GM21528 (cell line): ENCODE data around the gene TRAP1.
"Not testable (repeated sequence)": the region's sequence is repeated elsewhere in the genome, so short reads cannot be mapped to it uniquely, and the experiment has no call there.

Source experiments
- ATAC-seq: cut with Tn5 transposase; IDR thresholded peaks from one replicate; pipeline ENCODE4 v1.9.1; 2021; ENCODE audit warnings: mild to moderate bottlenecking, moderate library complexity; ENCODE audit not compliant: unreplicated experiment, low FRiP score

The TRAP1 gene

GRCh38 chr16:3674513-3675295 lies 42.6 kb downstream of the TRAP1 start:
- ATAC-seq: no peak

- ATAC-seq: no peak
Measured at GRCh38 chr16:3673676-3674377, 43.5 kb downstream of the TRAP1 start.

- ATAC-seq: no peak
Measured at GRCh38 chr16:3673201-3673600, 44.1 kb downstream of the TRAP1 start.

GRCh38 chr16:3672571-3673041 lies 44.7 kb downstream of the TRAP1 start:
- ATAC-seq: no peak

- no peak for ATAC-seq
Measured at GRCh38 chr16:3671424-3671823, 45.9 kb downstream of the TRAP1 start.

GRCh38 chr16:3670711-3671110 lies 46.6 kb downstream of the TRAP1 start:
- ATAC-seq: no peak

- no peak for ATAC-seq
Measured at GRCh38 chr16:3669082-3669481, 48.2 kb downstream of the TRAP1 start.

- ATAC-seq: no peak
Measured at GRCh38 chr16:3668626-3669025, 48.7 kb downstream of the TRAP1 start.

- ATAC-seq: no peak
Measured at GRCh38 chr16:3665508-3665907, 51.8 kb downstream of the TRAP1 start.

GRCh38 chr16:3664187-3664896 lies 53.0 kb downstream of the TRAP1 start:
- no peak for ATAC-seq

GRCh38 chr16:3662601-3663000 lies 54.7 kb downstream of the TRAP1 start:
- ATAC-seq: no peak

- no peak for ATAC-seq
Measured at GRCh38 chr16:3661922-3662321, 55.4 kb downstream of the TRAP1 start.

GRCh38 chr16:3661311-3661710 lies 56.0 kb downstream of the TRAP1 start:
- ATAC-seq: no peak

- ATAC-seq: no peak
Measured at GRCh38 chr16:3659251-3659650, 58.1 kb downstream of the TRAP1 start.

GRCh38 chr16:3656491-3657468 lies 60.5 kb downstream of the TRAP1 start:
- no peak for ATAC-seq

- not testable (repeated sequence) for ATAC-seq
Measured at GRCh38 chr16:3656160-3656490, 61.2 kb downstream of the TRAP1 start.

- no peak for ATAC-seq
Measured at GRCh38 chr16:3655396-3656159, 61.7 kb downstream of the TRAP1 start.

GRCh38 chr16:3655030-3655395 lies 62.3 kb downstream of the TRAP1 start:
- no peak for ATAC-seq

- ATAC-seq: no peak
Measured at GRCh38 chr16:3654249-3654991, 62.9 kb downstream of the TRAP1 start, which contains the start of gene DNASE1. TSS of gene DNASE1 (plus strand) at chr16:3654691. CDS start at chr16:3655374, 683 bp downstream.
